Activated CD8-positive, alpha-beta memory T cell treated with anti-CD3 and anti-CD28 coated beads, Interleukin-2, amount 50 U/mL, for 1 hour (primary cell): ENCODE measurements around the gene SLC9A9.

Experiments
- DNase-seq: peaks from one replicate; pipeline ENCODE4 v3.0.0-alpha.2; 2020; ENCODE audit errors: extremely low read depth

The SLC9A9 gene

DNA sequence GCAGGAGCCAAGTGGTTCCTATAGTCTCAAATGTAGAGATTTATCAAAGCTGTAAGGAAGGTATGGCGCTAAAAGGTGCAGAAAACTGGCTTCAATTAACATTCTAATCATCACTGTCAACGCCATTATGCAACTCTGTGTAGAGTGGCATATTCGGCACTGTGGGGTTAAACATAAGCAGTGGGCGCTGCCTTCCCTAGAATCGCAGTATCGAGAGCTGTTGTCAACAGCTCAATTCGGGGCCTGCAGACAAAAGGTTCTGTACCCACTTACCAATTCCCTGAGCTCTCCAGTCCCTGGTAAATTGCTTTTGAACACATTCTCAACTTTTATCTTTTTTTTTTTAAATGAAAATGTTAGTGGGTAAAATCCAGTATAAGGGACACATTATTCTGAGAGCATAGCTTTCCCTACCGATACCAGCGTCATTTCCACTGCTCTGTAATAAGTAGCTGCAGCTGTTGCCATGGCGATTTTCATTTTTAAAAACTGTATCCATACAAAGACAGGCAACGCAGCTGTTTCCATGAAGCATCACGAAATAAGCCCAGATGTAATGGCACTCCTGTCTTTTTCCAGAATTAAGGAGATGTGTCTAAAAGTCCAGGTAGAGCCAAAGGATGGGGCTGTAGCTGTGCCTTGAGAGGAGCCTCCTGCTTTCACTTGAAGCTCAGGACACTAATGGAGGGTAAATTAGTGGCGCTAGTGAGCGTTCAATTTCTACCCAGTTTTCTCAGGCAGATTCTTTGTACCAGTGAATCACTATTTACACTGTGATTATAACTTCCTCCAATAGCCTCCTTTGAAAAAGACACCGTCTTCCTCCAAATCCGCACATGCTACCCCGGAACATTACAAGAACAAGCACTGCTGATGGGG lies 250.3 kb downstream of the SLC9A9 start:
- no peak for DNase-seq

DNA sequence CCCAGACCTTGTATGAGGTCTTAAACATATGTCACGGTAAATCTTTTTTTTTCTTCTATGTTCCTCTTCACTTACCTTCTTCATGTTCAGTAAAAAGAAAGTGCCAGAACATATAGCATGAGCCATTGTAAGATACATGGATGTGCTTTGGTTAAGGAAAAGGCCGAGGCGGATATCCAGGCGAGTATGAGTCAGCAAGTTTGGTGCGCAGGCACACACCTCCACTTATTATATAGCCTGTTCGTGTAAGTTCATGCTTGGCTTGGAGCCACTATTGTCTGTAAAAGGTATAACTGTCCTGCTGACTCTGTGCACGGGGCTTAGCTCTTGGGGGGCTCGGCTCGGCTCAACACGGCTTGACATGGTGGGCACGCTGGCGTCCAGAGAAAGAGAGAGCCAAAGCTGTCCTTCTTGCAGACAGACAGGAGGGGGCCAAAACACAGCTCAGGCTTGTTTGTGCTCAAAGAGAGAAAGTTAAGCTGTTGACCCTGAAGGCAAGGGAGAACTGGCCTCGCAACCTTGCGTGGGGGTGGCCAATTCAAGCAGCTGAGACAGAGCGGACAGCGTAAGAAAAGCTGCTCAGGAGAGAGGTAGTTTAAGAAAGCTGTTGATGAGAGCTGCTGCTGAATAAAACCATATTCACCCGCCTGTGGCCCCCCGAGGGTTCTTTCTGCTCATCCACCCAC lies 251.2 kb downstream of the SLC9A9 start:
- DNase-seq: no peak

DNA sequence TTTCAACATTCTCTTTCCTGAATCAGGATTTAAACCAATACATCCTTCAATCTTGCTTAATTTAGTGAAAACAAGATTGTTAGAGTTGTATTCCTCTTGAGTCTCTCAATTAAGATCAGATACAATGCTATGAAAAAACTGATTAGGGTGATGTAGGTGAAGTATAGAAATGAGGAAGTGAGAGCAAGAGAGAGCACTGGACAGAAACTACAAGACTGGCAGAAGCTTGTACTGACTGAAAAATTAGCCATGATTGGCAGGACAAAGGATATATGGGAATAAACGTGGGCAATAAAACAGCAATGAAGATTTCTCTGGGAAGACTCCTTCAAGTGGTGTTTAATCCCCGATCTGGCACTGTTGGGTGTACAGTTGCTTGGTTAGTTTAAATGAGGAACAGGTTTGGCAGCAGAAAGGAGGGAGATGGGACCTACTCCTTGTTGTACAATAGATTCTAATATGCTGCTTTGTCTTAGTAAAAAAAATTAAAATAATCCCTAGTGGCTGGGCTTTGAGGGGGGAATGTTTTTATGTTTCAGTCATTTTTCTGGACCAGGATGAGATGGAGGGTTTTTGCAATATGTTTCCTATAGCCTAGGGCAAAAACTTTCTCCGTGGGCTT lies 252.7 kb downstream of the SLC9A9 start:
- no peak for DNase-seq

DNA sequence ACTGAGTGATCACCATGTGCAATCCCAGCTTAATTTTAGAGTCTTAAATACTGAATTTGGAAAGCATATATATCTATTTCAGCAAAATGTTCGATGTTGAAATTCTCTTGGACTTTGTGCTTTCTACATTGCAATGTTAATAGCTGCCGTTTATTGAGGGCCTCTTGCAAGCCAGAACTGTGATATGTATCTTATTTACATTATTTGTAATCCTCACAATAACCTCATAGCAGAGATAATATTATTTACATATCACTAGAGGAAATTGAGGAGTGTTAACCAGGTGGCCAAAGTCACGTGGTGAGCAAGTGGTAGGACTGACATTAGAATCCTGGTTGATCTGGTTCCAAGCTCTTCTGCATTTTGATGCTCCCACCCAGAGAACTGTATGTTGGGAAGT lies 254.1 kb downstream of the SLC9A9 start:
- no peak for DNase-seq

DNA sequence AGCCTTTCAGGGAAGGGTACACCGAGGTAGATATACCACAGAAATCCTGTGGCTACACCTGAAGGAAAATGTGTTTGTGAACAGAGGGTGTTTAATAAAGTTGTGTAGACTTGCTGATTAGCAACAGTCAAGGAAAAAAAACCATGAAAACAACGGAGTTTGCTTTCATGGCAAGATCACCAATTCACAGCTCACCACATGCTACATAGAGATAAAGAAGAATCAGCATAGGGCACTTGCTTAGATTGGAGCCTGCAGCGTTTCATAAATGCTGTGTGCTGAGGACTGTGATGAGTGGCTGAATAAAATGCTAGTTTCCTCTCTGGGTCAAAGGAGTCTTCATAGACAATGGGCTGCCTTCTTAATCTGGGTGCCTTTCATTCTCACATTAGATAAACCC lies 257.6 kb downstream of the SLC9A9 start:
- DNase-seq: no peak

DNA sequence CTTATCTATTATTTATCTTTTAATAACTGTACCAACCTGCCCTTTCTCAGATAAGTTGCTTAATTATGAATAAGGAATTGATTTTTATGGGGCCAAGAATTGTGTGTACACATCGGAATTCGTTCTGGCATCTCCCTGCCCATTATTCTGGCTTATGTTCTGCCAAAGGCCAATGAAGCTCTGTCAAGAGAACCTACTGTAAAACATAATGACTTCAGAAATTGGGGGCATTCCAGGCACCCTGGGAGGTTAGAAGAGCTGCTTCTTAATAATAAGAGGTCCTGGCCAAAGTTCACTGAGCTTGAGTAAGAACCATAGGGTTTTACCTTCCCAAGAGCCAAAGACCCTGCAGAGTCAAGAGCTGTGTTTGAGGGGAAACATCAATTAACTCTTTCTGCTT lies 261.7 kb downstream of the SLC9A9 start:
- no peak for DNase-seq

DNA sequence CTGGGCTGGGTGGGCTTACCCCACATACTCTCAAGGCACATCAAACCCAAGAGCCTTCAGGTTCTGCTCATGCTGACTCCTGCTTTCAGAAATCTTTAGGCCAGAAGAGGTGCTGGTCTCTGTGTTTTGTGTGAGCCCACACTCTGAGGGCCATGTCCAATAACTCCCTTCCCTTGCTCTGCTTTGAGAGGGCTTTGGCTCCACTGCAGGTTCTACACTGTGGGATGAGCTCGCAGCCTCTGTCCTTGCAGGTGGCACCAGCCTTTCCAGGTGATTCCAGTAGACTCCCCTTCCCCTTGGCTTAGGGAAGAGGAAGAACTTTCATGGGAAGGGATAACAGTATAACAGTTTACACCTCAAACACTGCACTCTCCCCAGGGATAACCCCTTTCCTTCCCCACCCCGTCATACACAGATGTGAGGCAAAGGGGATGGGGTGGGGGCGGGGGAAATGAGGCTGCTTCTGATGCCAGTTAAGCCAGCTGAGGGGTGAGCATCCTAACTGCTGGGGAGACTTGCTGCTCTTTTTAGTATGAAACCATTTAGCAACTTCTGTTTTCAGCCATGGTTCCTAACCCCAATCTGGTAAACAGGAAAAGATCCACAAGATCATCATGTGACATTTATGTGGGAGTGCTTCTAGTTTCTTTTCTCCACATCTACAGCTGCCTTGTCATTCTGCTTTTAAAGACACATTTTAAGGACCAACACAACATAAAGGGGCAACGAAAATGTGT lies 262.4 kb downstream of the SLC9A9 start:
- DNase-seq: no peak

DNA sequence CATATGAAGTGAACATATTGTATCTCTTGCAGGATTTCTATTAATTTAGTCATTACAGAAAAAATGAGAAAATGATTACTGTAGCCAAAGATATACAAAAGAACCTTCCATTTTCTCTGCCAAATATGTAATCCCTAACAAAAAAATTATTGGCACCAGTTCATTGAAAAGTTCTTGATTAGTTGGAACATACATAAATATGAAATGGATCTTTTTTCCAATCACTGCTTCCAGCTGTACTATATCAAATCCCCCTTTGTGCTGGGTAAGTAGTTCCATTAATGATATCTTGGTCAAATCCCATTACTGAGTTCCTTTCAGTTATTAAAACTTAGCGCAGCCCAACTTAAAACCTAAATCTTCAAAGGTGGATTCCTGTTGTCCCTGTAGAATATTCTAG lies 263.8 kb downstream of the SLC9A9 start:
- no peak for DNase-seq

DNA sequence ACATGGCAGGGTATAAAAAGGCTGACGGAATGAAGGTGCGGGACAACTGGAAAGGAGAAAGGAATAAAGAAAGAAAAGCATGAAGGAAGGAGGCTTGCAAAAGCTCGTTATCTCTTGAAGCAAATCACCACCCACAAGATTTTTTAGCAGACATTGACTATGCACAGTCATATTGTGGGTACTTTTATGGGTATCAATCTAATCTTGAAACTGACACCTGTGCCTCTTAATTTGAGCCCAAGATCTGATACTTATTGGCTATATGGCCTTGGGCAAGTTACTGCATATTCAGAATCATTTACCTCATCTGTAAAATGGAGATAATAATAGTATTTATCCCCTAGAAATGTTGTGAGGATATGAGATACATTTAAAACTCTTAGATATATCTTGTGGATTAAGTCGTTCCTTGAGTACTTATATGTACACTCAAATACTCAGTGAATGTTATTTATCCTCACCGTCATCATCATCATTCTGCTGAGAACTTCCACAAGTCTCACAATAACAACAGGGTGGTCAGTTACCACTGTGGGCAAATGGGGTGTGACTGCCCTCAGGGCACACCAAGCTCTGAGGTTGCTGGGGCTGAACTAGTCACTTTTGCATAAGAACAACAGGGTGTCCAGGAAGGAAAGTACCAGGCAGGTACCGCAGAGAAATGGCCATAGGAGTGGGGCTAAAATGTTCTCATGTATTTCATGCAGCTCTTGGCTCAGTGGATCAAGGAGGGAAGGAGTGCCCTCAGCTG lies 266.1 kb downstream of the SLC9A9 start:
- DNase-seq: no peak

DNA sequence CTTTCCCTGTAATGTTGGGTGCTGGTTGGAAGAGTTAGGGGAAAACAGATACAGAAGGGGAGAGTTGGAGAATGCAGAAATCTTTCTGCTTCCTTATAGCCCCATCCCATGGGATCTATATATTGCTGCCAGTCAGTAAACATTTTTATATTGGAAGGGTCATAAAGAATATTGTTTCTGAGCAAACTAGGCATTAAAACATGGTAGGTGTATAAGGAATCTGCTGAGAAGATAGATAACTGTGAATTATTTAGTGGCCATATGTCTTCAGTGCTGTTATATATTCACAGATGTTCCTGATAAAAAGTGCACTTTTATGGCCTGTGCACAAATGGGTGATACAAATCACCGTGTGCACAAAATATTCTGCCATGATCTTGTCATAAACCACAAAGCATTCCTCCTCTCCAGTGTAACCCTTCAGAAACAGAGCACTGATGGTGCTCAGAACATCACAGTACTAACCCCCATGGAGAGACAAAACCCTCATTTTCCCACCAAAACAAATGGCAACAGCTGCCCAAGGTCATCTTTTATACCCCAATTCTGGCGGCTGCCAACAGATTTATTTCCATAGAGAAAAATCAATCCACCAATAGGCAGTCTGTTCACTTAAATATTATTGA lies 269.3 kb downstream of the SLC9A9 start:
- no peak for DNase-seq

DNA sequence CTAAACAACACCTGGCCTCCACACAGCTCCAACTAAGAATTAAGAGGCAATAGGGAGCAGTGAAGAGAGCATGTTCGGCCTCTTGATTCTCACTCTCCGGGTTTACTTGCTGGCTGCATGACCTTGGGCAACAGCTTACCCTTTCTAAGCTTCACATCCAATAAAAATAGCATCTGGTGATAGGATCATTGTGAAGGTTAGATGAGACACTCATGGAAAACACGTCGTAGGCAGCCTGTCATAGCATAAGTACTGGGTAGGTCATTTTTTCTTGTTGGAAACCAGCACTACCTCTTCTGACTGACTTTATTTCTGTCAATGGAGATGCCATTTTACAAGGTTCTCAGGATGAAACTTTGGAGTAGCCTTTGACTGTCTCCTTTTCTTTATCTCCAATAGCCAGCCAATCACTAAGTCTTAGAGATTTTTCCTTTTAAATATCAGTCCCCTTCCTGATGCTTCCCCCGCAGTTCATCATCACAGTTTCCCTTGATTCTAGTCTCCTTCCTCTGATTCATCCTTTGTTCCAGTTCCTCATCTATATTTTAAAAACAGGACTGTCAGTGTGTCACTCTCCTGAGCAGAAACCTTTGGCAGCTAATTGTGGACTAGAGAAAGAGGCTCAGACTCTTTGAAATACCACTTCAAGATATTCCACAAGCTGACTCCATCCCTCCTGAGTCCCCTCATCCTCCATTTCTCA lies 271.5 kb downstream of the SLC9A9 start:
- DNase-seq: no peak

DNA sequence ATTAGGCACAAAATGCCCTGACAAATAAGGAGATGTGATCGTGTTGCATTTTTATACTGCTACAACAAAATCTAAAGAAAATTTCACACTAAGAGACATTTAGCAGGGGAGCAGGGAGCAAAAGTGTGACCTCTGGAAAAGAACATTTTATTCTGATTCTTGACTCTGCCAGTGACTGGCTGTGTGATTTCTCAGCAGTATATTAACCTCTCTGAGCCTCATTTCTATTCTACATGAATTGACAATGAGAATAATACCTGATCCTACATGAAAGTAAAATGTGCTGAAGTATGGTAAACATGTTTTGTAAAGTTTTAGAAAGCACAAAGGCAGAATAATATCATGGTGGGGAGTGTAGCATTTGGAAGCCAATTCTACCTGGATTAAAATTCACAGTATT lies 273.3 kb downstream of the SLC9A9 start:
- no peak for DNase-seq

DNA sequence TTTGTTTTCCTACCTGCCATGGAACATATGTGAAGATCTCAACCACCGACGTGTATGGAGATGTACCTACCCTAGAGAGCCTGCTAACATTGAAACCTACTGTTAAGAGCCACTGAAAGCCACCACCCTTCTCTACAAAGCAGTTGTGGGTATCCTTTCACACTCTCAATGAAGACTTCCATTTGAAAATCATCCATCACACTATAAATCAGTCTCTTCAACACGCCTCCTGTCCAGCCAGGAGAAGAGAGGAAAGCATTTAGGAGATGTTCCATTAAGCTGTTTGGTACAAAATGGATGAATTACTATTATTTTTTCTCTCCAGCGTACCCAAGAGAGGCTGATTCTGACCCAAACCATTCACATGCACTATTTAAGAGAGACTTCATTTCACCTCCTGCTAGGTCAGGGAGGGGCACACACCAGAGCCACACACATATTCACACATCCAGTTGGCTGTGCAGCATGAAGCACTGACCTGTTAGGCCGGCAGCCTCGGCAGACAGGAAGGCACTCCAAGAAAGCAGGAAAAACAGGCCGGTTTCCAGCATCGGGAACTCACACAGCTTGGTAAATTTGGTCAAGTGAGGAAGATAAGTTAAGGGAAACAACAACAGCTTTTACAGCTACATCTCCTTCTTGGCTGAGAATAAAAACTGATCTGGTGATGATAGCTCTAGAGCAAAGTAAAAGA lies 274.5 kb downstream of the SLC9A9 start:
- no peak for DNase-seq

DNA sequence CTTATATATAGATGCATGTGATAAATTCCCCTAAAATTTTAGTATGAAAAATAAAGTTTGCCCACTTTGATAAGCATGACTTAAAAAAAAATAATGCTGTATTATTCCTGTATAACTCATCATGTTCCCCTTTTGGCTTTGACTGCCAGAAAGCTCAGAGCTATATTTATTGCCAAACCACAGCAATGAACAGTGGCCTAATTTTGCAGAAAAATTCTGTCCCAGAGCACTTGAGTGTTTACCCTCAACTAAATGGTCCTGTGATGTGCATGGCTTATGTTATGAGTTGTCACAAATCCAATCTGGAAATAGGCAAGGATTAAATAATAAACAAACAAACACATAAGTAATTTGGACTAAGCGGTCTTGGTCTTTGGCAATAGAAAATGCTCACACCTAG lies 276.7 kb downstream of the SLC9A9 start:
- no peak for DNase-seq

DNA sequence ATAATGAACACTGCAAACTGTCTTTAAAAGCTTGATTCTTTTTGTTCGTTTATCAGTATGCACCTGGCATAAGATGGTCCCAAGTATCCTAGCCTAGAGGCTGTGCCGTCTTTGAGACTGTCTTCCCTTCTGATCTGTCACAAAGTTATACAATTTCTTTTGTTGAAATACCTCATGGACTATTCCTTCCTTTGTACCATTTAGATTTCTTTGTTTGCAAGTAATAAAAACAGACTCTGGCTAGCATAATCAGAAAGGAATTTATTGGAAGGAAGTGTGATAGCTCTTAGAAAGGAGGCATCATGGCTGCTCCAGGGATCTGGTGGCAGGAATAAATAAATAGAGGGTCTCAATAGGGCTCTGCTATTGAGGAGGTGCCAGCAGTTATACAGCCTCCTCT lies 280.4 kb downstream of the SLC9A9 start:
- no peak for DNase-seq

DNA sequence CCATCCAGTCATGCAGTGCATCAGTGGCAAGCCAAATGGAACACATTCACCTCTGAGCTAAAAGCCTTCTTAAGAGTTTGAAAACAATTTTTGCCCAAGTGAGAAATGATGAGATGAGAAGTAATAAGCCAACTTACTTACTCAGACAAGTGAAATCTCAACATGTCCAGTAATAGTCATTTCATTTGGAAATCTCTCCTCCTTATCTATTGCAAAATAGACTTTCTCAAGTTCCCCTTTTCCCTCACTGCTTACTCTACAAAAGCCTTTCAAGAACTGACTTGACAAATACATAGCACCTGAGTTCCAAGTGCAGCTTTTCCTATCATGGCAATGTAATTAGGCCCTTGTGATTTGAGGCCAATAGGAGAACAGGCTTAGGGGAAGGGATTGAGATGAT lies 282.3 kb downstream of the SLC9A9 start:
- no peak for DNase-seq

DNA sequence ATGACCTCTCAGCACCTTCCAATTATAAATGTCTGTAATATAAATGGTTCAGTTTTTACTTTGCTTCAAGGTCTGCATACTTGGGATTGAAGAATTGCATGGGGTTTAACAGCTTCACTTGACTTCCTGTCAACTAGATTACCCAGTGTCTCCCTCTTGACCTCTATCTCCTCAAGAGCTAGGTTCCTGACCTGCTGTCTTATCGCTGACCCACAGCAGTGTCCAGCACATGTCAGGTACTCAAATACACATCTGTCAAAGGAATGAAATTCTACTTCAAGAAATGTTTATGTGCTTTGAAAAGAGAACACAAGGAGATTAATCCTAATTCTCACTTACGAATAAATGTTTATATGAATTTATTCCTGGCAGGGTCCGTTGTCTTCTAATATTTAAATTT lies 284.5 kb downstream of the SLC9A9 start:
- DNase-seq: no peak

DNA sequence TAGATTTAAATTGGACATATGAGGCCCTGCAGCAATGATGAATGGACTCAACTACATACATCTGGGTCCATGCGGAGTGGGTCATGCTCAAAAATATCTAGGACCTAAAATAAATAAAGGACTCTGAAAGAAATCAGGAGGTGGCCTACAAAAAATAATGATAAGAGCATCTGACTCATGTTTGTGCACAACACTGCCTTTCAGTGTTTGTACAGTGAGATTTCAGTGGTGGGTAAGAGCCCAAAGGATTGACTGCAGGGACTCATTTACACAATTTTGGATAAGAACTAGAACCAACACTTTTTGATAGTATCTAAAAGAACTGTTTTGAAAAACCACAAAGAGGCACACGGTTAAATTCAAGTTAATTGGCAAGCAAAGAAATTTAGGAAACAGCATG lies 285.5 kb downstream of the SLC9A9 start:
- no peak for DNase-seq

DNA sequence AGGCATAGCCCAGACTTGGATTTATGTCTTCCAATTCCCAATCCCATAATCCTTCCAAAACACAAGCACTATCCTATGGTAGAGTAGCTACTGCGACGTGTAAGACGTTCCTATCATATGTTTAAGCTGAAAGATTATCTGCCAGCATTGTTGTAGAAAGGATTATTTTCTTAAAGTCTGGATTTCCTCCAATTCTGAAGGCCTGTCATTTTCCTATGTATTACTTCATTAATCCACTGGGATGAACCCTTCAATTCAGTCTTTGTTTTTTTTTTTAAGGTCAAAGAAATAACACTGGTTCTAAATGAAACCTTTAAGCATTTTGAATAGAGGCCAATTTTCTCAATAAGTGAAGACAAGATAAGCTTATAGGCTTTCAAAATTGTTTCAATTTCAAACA lies 289.0 kb downstream of the SLC9A9 start:
- DNase-seq: no peak

DNA sequence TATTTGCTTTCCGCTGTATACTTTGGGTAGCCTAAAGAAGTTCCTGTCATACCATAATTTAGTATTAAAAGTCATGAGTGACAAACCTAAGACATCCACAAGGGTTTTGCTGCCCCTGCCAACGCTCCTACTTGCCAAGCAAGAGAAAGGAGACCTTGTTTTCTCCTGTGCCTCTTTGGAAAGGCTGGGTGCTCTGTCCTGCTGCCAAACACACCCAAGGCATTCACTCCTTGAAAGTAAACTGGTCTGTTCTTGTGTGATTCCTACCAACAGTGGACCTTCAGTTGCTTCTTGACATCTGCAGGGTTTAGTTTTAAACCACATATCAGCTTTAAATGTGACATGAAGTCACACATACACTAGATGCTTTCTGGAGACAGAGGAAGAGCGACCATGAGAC lies 295.4 kb downstream of the SLC9A9 start:
- no peak for DNase-seq
